ENCODE results near the gene KRTAP10-5. TPM values are rescaled to one million over a fixed set of nuclear protein-coding genes. Genes with fewer than 3 reads are reported as not detected.

The KRTAP10-5 gene
- total and polyA plus RNA-seq, 8 donors, result not detected

DNA sequence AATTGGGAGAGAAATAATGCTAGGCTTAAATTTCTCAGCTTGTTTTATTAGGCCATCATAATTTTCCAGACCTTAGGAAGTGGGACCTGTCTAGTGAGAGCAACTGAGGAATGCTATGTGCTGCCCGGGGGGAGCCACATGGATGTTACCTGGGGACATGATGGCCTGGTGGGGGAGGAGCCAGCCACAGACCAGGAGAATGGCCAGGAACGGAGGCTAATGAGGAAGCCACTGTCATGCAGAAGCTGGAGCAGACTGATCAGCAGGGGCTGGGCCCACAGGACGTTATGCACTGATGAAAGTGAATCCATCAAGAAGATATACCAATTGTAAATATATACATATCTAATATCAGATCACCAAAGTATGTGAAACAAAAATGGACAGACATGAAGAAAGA lies 35.8 kb downstream of the KRTAP10-5 start:
- intact Hi-C loops (cut with DNase I), result no loop called here
- H3K4me3 ChIP-seq, result no peak overlapping the region
- WGBS, 2 donors, result 54 to 71% methylated on average over 3 of the region's 3 CpGs
- FAIRE-seq (no peak), DNase-seq (no peak), ATAC-seq (no peak)
- H3K27me3 ChIP-seq, result no peaks in the 10 kb centered on the region
- no peaks in the 10 kb centered on the region for H3K4me1 ChIP-seq
- H3K9me3 ChIP-seq, result no peaks in the 10 kb centered on the region
- H3K27ac ChIP-seq, result no peak overlapping the region
- TF ChIP-seq, protein P1, sequence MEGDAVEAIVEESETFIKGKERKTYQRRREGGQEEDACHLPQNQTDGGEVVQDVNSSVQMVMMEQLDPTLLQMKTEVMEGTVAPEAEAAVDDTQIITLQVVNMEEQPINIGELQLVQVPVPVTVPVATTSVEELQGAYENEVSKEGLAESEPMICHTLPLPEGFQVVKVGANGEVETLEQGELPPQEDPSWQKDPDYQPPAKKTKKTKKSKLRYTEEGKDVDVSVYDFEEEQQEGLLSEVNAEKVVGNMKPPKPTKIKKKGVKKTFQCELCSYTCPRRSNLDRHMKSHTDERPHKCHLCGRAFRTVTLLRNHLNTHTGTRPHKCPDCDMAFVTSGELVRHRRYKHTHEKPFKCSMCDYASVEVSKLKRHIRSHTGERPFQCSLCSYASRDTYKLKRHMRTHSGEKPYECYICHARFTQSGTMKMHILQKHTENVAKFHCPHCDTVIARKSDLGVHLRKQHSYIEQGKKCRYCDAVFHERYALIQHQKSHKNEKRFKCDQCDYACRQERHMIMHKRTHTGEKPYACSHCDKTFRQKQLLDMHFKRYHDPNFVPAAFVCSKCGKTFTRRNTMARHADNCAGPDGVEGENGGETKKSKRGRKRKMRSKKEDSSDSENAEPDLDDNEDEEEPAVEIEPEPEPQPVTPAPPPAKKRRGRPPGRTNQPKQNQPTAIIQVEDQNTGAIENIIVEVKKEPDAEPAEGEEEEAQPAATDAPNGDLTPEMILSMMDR (IDR thresholded peaks at IDR 0.05), result no peak
- no peaks in the 10 kb centered on the region for H3K36me3 ChIP-seq

DNA sequence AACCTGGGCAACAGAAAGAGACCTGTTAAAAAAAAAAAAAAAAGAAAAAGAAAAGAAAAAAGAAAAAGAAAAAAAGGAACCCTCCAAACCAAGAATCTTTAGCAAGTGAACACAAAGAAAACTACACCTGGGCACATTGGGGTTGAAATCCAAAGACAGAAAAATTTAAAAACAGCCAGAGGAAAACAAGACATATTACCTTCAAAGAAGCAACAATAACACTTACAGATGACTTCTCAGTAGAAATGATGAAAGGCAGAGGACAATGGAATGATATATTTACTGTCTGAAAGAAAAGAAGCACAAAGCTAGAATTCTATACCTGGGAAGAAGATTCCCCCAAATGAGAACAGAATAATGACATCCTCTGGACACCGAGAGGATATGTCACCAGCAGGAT lies 37.7 kb downstream of the KRTAP10-5 start:
- DNase-seq, result no peak
- intact Hi-C loops (cut with DNase I), result no loop called here
- Histone ChIP-seq H3K27ac (no peak overlapping the region), H3K4me3 (no peak overlapping the region), H3K9me3 (no peaks in the 10 kb centered on the region), H3K36me3 (no peaks in the 10 kb centered on the region), H3K27me3 (no peaks in the 10 kb centered on the region), H3K4me1 (no peaks in the 10 kb centered on the region)
- no peak for FAIRE-seq
- 65 to 75% methylated on average over 1 of the region's 1 CpG for WGBS, 2 donors
- ATAC-seq, result no peak
- TF ChIP-seq, protein P1 (IDR thresholded peaks at IDR 0.05), result no peak

DNA sequence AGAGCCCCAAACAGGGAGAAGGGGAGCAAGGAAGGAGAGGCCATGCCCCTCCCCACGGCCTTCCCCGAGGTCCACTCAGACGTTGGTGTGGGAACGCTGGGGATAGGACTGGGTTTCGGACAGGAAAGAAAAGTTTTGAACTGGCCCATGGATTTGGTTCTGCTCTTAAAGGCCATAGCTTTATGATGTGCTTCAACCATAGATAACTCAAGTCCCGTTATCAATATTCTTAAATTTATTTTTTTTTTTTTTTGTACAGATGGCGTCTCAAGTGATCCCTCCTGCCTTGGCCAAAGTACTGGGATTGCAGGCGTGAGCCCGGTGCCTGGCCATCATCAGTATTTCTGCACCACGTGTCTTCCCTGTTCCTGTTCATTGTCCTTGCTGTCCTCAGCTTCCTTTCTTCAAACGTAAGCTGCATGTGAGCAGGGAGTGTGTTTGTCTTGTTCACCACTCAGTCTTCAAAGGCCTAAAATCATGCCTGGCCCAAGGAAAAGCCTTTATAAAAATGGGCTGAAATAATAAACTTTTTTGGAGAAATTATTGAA lies 39.6 kb downstream of the KRTAP10-5 start:
- DNase-seq (no peak), ATAC-seq (no peak), FAIRE-seq (no peak)
- 65 to 74% methylated on average over 11 of the region's 11 CpGs for WGBS, 2 donors
- H3K4me3 ChIP-seq, result no peak overlapping the region
- intact Hi-C loops (cut with DNase I), result no loop called here
- no peaks in the 10 kb centered on the region for H3K36me3 ChIP-seq
- no peak overlapping the region for H3K27ac ChIP-seq
- H3K4me1 ChIP-seq, result no peaks in the 10 kb centered on the region
- TF ChIP-seq, protein P1 (IDR thresholded peaks at IDR 0.05), result no peak
- H3K9me3 ChIP-seq, result no peaks in the 10 kb centered on the region
- H3K27me3 ChIP-seq, result no peaks in the 10 kb centered on the region

DNA sequence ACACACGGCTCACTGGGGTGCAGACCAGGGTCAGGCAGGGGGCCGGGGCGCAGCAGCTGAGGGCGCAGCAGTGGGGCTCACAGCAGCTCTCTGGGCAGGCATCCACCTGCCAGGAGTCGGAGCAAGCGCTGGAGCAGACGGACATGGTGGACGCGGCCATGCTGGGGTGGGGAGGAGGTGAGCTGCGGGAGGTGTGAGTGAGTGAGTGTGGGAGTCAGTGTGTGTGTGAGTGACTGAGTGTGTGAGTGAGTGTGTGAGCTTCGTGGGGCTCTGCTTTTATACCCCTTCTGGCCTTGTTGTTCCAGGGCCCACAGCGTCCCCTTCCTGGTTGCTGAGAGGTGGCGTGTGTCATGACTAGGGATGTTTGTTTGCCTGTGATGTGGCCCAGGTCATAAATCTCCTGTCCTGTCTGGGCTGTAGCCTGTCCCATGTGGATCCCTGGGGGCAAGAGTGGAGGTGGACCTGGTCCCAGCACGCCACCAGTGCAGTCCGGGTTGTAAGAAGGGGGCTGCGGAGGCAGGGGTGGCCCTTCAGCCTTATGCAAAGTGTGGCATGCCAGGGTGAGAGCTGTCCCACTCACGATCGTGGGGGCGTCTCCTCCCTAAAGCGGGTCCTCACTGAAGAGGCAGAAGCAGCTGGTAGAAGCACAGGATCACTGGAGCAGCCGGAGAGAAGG lies 40.3 kb downstream of the KRTAP10-5 start, which contains the start of gene KRTAP10-1:
Gene KRTAP10-1, minus strand, starts transcription at position 205 of the 676 bp plus-strand sequence. Its CDS starts 45 bp downstream, at position 160.
- intact Hi-C loops (cut with DNase I), result no loop called here
- TF ChIP-seq, protein P1 (IDR thresholded peaks at IDR 0.05), result no peak
- Histone ChIP-seq H3K36me3 (no peaks in the 10 kb centered on the region), H3K27ac (no peak within 1 kb of the TSS), H3K9me3 (no peaks in the 10 kb centered on the region), H3K4me3 (no peak within 1 kb of the TSS), H3K4me1 (no peaks in the 10 kb centered on the region), H3K27me3 (no peaks in the 10 kb centered on the region)
- 57 to 62% methylated on average over 21 of the region's 21 CpGs for WGBS, 2 donors
- no peak for FAIRE-seq
- DNase-seq, result no peak
- ATAC-seq, result no peak

DNA sequence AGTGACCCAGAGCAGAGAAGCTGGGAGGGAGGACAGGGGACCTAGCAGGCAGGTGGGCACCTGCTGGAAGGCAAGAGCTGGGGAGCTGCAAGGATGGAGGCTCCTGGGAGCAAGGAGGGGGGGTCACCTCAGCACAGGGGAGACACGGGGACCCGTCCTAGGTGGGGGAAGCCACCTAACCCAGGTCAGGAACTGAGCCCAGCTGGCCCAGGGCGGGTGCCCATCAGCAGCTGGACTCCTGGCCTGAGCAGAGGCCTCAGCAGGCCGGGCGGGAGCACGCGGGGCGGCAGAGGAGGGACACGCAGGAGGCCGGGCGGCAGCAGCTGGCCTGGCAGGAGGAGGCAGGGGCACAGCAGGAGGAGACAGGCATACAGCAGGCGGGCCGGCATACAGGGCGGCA lies 41.4 kb downstream of the KRTAP10-5 start:
- DNase-seq, result no peak
- intact Hi-C loops (cut with DNase I), result no loop called here
- Histone ChIP-seq H3K36me3 (no peaks in the 10 kb centered on the region), H3K4me3 (no peak overlapping the region), H3K9me3 (no peaks in the 10 kb centered on the region), H3K27me3 (no peaks in the 10 kb centered on the region), H3K27ac (no peak overlapping the region), H3K4me1 (no peaks in the 10 kb centered on the region)
- no peak for ATAC-seq
- FAIRE-seq, result no peak
- whole genome bisulfite sequencing, 2 donors, result 57 to 58% methylated on average over 14 of the region's 14 CpGs
- TF ChIP-seq, protein P1 (IDR thresholded peaks at IDR 0.05), result no peak

Measured in pancreas (tissue), 10 donors.